OCI-LY7 (cell line): ENCODE data around the gene NUP160.
"Not testable (repeated sequence)": the region's sequence is repeated elsewhere in the genome, so short reads cannot be mapped to it uniquely, and the experiment has no call there.

Source experiments
- EZH2phosphoT487 ChIP-seq: fragments of 200-600 bp; sonication (generic); IDR thresholded peaks from 2 replicates; pipeline ENCODE4 v1.6.1; 2018; ENCODE audit warnings: low read depth, borderline replicate concordance, mild to moderate bottlenecking, mixed run types, antibody characterized with exemption, low read length, moderate library complexity, mixed read lengths
- TF ChIP-seq, protein P1 (sequence below): fragments of 200-600 bp; sonication (generic); conservative IDR thresholded peaks from 2 replicates; pipeline ENCODE4 v1.5.1; 2014; ENCODE audit warnings: mild to moderate bottlenecking, antibody characterized with exemption, low read length, moderate library complexity, mixed read lengths

DNA sequence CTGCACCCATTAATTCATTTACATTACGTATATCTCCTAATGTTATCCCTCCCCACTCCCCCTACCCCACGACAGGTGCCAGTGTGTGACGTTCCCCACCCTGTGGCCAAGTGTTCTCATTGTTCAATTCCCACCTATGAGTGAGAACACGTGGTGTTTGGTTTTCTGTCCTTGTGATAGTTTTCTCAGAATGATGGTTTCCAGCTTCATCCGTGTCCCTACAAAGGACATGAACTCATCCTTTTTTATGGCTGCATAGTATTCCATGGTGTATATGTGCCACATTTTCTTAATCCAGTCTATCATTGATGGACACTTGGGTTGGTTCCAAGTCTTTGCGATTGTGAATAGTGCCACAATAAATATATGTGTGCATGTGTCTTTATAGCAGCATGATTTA is 25.5 kb downstream of the NUP160 start:
- TF ChIP-seq, protein P1, sequence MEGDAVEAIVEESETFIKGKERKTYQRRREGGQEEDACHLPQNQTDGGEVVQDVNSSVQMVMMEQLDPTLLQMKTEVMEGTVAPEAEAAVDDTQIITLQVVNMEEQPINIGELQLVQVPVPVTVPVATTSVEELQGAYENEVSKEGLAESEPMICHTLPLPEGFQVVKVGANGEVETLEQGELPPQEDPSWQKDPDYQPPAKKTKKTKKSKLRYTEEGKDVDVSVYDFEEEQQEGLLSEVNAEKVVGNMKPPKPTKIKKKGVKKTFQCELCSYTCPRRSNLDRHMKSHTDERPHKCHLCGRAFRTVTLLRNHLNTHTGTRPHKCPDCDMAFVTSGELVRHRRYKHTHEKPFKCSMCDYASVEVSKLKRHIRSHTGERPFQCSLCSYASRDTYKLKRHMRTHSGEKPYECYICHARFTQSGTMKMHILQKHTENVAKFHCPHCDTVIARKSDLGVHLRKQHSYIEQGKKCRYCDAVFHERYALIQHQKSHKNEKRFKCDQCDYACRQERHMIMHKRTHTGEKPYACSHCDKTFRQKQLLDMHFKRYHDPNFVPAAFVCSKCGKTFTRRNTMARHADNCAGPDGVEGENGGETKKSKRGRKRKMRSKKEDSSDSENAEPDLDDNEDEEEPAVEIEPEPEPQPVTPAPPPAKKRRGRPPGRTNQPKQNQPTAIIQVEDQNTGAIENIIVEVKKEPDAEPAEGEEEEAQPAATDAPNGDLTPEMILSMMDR = not testable (repeated sequence)
- TF ChIP-seq EZH2phosphoT487 = not testable (repeated sequence)
